ENCODE results near the gene SLC29A1.

- TF ChIP-seq CTCF (IDR thresholded peaks at IDR 0.05; ENCODE audit: extremely low read depth in 1 of 2, insufficient read depth in 1 of 2, low read depth in 1 of 2, low read length in 2 of 2), result no peak
- no peak for TF ChIP-seq EZH2 (IDR thresholded peaks at IDR 0.05; ENCODE audit: borderline replicate concordance, low read depth, low read length, severe bottlenecking)
- no peak for TF ChIP-seq JUN (IDR thresholded peaks at IDR 0.05; ENCODE audit: borderline replicate concordance, insufficient read depth, insufficient read length, low read depth)
- no peak for TF ChIP-seq POLR2A (IDR thresholded peaks at IDR 0.05; ENCODE audit: low read depth, low read length)
- TF ChIP-seq POLR2AphosphoS5 (IDR thresholded peaks at IDR 0.05; ENCODE audit: insufficient read depth, low read depth, low read length), result no peak
These were observed 55.6 kb downstream of the SLC29A1 start for GRCh38 chr6:44278774-44279697.
